H9 (cell line): Measurements from ENCODE around the gene HSPA1L. TPM values are rescaled to one million over a fixed set of nuclear protein-coding genes. Genes with fewer than 3 reads are reported as not detected.

Source experiments
- DNase-seq: peaks from one replicate; pipeline ENCODE4 v3.0.0-alpha.2; 2017
- H2AFZ ChIP-seq: one replicate; pipeline ENCODE4 v1.6.1; 2013; ENCODE audit warnings: mild to moderate bottlenecking, low read length, control low read depth, moderate library complexity
- H2AK5ac ChIP-seq: 2 replicates; pipeline ENCODE4 v1.6.1; 2013; ENCODE audit warnings: low read length, control low read depth, mixed read lengths; ENCODE audit not compliant: insufficient read length
- H2BK120ac ChIP-seq: one replicate; pipeline ENCODE4 v1.6.1; 2013; ENCODE audit warnings: low read depth, mild to moderate bottlenecking, low read length, control low read depth, inconsistent platforms; ENCODE audit not compliant: poor library complexity, severe bottlenecking
- H2BK12ac ChIP-seq: 2 replicates; pipeline ENCODE4 v1.6.1; 2013; ENCODE audit warnings: low read length, control low read depth, mixed read lengths, low read depth; ENCODE audit not compliant: insufficient read length
- H2BK15ac ChIP-seq: 2 replicates; pipeline ENCODE4 v1.6.1; 2013; ENCODE audit warnings: low read depth, low read length, control low read depth
- H2BK20ac ChIP-seq: one replicate; pipeline ENCODE4 v1.6.1; 2013; ENCODE audit warnings: low read depth, mild to moderate bottlenecking, low read length, control low read depth, inconsistent platforms; ENCODE audit not compliant: poor library complexity, severe bottlenecking
- H2BK5ac ChIP-seq: 2 replicates; pipeline ENCODE4 v1.6.1; 2013; ENCODE audit warnings: low read length, control low read depth, mixed read lengths; ENCODE audit not compliant: insufficient read length
- H3K14ac ChIP-seq: 2 replicates; pipeline ENCODE4 v1.6.1; 2013; ENCODE audit warnings: low read length, control low read depth; ENCODE audit not compliant: insufficient read depth
- H3K18ac ChIP-seq: 2 replicates; pipeline ENCODE4 v1.6.1; 2013; ENCODE audit warnings: low read depth, mild to moderate bottlenecking, mixed read lengths, low read length, control low read depth; ENCODE audit not compliant: insufficient read length
- H3K23ac ChIP-seq: 2 replicates; pipeline ENCODE4 v1.6.1; 2013; ENCODE audit warnings: low read length, control low read depth, mixed read lengths, low read depth; ENCODE audit not compliant: insufficient read length
- H3K23me2 ChIP-seq: 2 replicates; pipeline ENCODE4 v1.6.1; 2013; ENCODE audit warnings: low read depth, mild to moderate bottlenecking, mixed read lengths, low read length, control low read depth; ENCODE audit not compliant: insufficient read length, poor library complexity, severe bottlenecking
- H3K27ac ChIP-seq: 2 replicates; pipeline ENCODE4 v1.5.1; 2013; ENCODE audit warnings: low read length, control low read depth, mixed read lengths, low read depth; ENCODE audit not compliant: insufficient read length
- H3K27me3 ChIP-seq: 2 replicates; pipeline ENCODE4 v1.6.1; 2013; ENCODE audit warnings: low read length, control low read depth, inconsistent platforms; ENCODE audit not compliant: insufficient read depth
- H3K4ac ChIP-seq: 2 replicates; pipeline ENCODE4 v1.6.1; 2013; ENCODE audit warnings: low read depth, mild to moderate bottlenecking, control low read depth, inconsistent platforms, low read length, moderate library complexity
- H3K4me1 ChIP-seq: 2 replicates; pipeline ENCODE4 v1.6.1; 2013; ENCODE audit warnings: low read length, control low read depth, inconsistent platforms; ENCODE audit not compliant: insufficient read depth
- H3K4me2 ChIP-seq: 2 replicates; pipeline ENCODE4 v1.6.1; 2013; ENCODE audit warnings: low read length, control low read depth, mixed read lengths; ENCODE audit not compliant: insufficient read length, insufficient read depth
- H3K56ac ChIP-seq: 2 replicates; pipeline ENCODE4 v1.6.1; 2013; ENCODE audit warnings: low read depth, mild to moderate bottlenecking, mixed read lengths, low read length, control low read depth; ENCODE audit not compliant: insufficient read length
- H3K79me1 ChIP-seq: 2 replicates; pipeline ENCODE4 v1.6.1; 2013; ENCODE audit warnings: low read depth, mild to moderate bottlenecking, moderate library complexity, low read length, control low read depth, inconsistent platforms; ENCODE audit not compliant: insufficient read depth, poor library complexity, severe bottlenecking
- H3K79me2 ChIP-seq: 2 replicates; pipeline ENCODE4 v1.6.1; 2013; ENCODE audit warnings: low read length, control low read depth, inconsistent platforms; ENCODE audit not compliant: insufficient read depth
- H3K9ac ChIP-seq: 2 replicates; pipeline ENCODE4 v1.6.1; 2013; ENCODE audit warnings: low read length, control low read depth, mixed read lengths; ENCODE audit not compliant: insufficient read length; ENCODE audit errors: extremely low read depth
- H3K9me3 ChIP-seq: one replicate; pipeline ENCODE4 v1.6.1; 2013; ENCODE audit warnings: low read depth, low read length, inconsistent platforms; ENCODE audit not compliant: control insufficient read depth
- H3T11ph ChIP-seq: one replicate; pipeline ENCODE4 v1.6.1; 2013; ENCODE audit warnings: mild to moderate bottlenecking, low read length, control low read depth, inconsistent platforms
- H4K20me1 ChIP-seq: one replicate; pipeline ENCODE4 v1.6.1; 2013; ENCODE audit not compliant: control insufficient read depth, insufficient read length, insufficient read depth
- H4K5ac ChIP-seq: 2 replicates; pipeline ENCODE4 v1.6.1; 2013; ENCODE audit warnings: low read depth, mild to moderate bottlenecking, mixed read lengths, low read length, control low read depth; ENCODE audit not compliant: insufficient read length
- H4K8ac ChIP-seq: replicated peaks from 2 replicates; pipeline ENCODE4 v1.6.1; 2013; ENCODE audit warnings: low read length, control low read depth, mixed read lengths, low read depth; ENCODE audit not compliant: insufficient read length
- H4K91ac ChIP-seq: 2 replicates; pipeline ENCODE4 v1.6.1; 2013; ENCODE audit warnings: low read depth, mild to moderate bottlenecking, moderate library complexity, mixed read lengths, low read length, control low read depth; ENCODE audit not compliant: insufficient read length
- H3K27ac Mint-ChIP-seq, 3 experiments: 2 replicates in 2 of 3; 3 replicates in 1 of 3; pipeline ENCODE4 v1.8.0; 2020 to 2021; ENCODE audit warnings: mixed read lengths in 3 of 3, mild to moderate bottlenecking in 1 of 3, moderate library complexity in 1 of 3
- H3K27me3 Mint-ChIP-seq: 2 replicates; pipeline ENCODE4 v1.8.0; 2021; ENCODE audit warnings: low read depth, mild to moderate bottlenecking, moderate library complexity, mixed read lengths
- H3K36me3 Mint-ChIP-seq, 3 experiments: 2 replicates in 2 of 3; 3 replicates in 1 of 3; pipeline ENCODE4 v1.8.0; 2020 to 2021; ENCODE audit warnings: low read depth in 3 of 3, mixed read lengths in 3 of 3; ENCODE audit not compliant: insufficient read depth in 1 of 3
- H3K4me1 Mint-ChIP-seq, 2 experiments: 2 replicates each; pipeline ENCODE4 v1.8.0; 2020; ENCODE audit warnings: mixed read lengths in 2 of 2
- H3K4me3 Mint-ChIP-seq, 2 experiments: 2 replicates in 1 of 2; 3 replicates in 1 of 2; pipeline ENCODE4 v1.8.0; 2020 to 2021; ENCODE audit warnings: mild to moderate bottlenecking in 2 of 2, mixed read lengths in 2 of 2, moderate library complexity in 1 of 2
- H3K9me3 Mint-ChIP-seq, 2 experiments: 2 replicates in 1 of 2; 3 replicates in 1 of 2; pipeline ENCODE4 v1.8.0; 2020; ENCODE audit warnings: mild to moderate bottlenecking in 2 of 2, mixed read lengths in 2 of 2, moderate library complexity in 1 of 2
- CTCF ChIP-seq: fragments of 200-600 bp; sonication (generic); conservative IDR thresholded peaks from 3 replicates; pipeline ENCODE4 v1.8.0; 2021; ENCODE audit warnings: antibody characterized with exemption, mild to moderate bottlenecking
- WGBS: extraction: QIAGEN DNeasy Blood & Tissue Kit; methylation state at CpG from one replicate; pipeline ENCODE4 v1.1.7; 2013; ENCODE audit warnings: missing lambda C conversion rate, low lambda C conversion rate, mixed read lengths; ENCODE audit not compliant: insufficient read length; ENCODE audit errors: extremely low coverage; 5-methylcytosine and 5-hydroxymethylcytosine counted together
- long read RNA-seq: library from polyadenylated mRNA; unstranded; transcript quantifications from one replicate; pipeline ENCODE4 v2.0.0, GENCODE V29; 2020
- total RNA-seq: library from RNA; stranded (reverse); gene quantifications from 2 replicates; pipeline ENCODE4 v1.2.1, GENCODE V29; 2021

The HSPA1L gene
- 1.6 and 2.5 TPM in 2 replicates for total RNA-seq
- long read RNA-seq, transcript HSPA1L-201 (2 exons, 2,544 nt) = major isoform, 6 of 9 reads
- long read RNA-seq, partial matches to known transcripts = 1 of 9 reads
- long read RNA-seq, other reads (novel, unspliced or antisense) = 2 of 9 reads

GRCh38 chr6:31815025-31815838, at the start of gene HSPA1L, which contains the start of gene HSPA1A:
HSPA1L (minus strand) TSS chr6:31815283; CDS start chr6:31811972, 3,311 bp downstream.
HSPA1A (plus strand) TSS chr6:31815543; CDS start chr6:31815757, 214 bp downstream.
- H2BK120ac ChIP-seq = no peak within 1 kb of the TSS
- Mint-ChIP-seq H3K4me3 (peak within 1 kb of the TSS; percentile 81 to 90), H3K27me3 (peaks cover 5% of the 10 kb centered on the region), H3K36me3 (peaks cover 3 to 10% (median 6%) of the 10 kb centered on the region in 3 experiments; a peak in 5 of 7 replicates), H3K9me3 (peaks cover 6 to 9% of the 10 kb centered on the region in 2 experiments), H3K4me1 (peaks cover 19 to 22% of the 10 kb centered on the region in 2 experiments), H3K27ac (peak within 1 kb of the TSS; percentile 94 to 99 (median 99))
- H2BK20ac ChIP-seq = no peak within 1 kb of the TSS
- no peak within 1 kb of the TSS for H4K8ac ChIP-seq
- peak within 1 kb of the TSS; percentile 76 for H3K4me2 ChIP-seq
- no peak within 1 kb of the TSS for H2BK5ac ChIP-seq
- no peak within 1 kb of the TSS for H3K23ac ChIP-seq
- no peak within 1 kb of the TSS for H4K5ac ChIP-seq
- H3K56ac ChIP-seq = no peak within 1 kb of the TSS
- H3K4ac ChIP-seq = no peak within 1 kb of the TSS
- no peaks in the 10 kb centered on the region for H3K79me2 ChIP-seq
- H4K20me1 ChIP-seq = no peaks in the 10 kb centered on the region
- no peak within 1 kb of the TSS for H2AFZ ChIP-seq
- peak within 1 kb of the TSS; percentile 66 for H3K18ac ChIP-seq
- H3K9me3 ChIP-seq = no peaks in the 10 kb centered on the region
- H3K4me1 ChIP-seq = no peaks in the 10 kb centered on the region; the same call in 1 of the 2 replicates
- no peak for TF ChIP-seq CTCF
- H3T11ph ChIP-seq = no peak within 1 kb of the TSS
- no peak within 1 kb of the TSS for H4K91ac ChIP-seq
- peak; percentile 100 for DNase-seq
- no CpG with 5 or more reads among the region's 56 CpGs for WGBS
- peak within 1 kb of the TSS; percentile 37; the same call in 1 of the 2 replicates for H3K14ac ChIP-seq
- no peaks in the 10 kb centered on the region for H3K27me3 ChIP-seq
- no peak within 1 kb of the TSS for H2AK5ac ChIP-seq
- H2BK15ac ChIP-seq = no peak within 1 kb of the TSS
- H3K27ac ChIP-seq = no peak within 1 kb of the TSS
- no peak within 1 kb of the TSS for H2BK12ac ChIP-seq
- no peak within 1 kb of the TSS for H3K9ac ChIP-seq
- peaks cover 5% of the 10 kb centered on the region for H3K23me2 ChIP-seq
- no peaks in the 10 kb centered on the region for H3K79me1 ChIP-seq
